ENCODE measurements around the gene SLC40A1.
"Not testable (repeated sequence)": the region's sequence is repeated elsewhere in the genome, so short reads cannot be mapped to it uniquely, and the experiment has no call there.

The SLC40A1 gene, protein sequence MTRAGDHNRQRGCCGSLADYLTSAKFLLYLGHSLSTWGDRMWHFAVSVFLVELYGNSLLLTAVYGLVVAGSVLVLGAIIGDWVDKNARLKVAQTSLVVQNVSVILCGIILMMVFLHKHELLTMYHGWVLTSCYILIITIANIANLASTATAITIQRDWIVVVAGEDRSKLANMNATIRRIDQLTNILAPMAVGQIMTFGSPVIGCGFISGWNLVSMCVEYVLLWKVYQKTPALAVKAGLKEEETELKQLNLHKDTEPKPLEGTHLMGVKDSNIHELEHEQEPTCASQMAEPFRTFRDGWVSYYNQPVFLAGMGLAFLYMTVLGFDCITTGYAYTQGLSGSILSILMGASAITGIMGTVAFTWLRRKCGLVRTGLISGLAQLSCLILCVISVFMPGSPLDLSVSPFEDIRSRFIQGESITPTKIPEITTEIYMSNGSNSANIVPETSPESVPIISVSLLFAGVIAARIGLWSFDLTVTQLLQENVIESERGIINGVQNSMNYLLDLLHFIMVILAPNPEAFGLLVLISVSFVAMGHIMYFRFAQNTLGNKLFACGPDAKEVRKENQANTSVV

DNA sequence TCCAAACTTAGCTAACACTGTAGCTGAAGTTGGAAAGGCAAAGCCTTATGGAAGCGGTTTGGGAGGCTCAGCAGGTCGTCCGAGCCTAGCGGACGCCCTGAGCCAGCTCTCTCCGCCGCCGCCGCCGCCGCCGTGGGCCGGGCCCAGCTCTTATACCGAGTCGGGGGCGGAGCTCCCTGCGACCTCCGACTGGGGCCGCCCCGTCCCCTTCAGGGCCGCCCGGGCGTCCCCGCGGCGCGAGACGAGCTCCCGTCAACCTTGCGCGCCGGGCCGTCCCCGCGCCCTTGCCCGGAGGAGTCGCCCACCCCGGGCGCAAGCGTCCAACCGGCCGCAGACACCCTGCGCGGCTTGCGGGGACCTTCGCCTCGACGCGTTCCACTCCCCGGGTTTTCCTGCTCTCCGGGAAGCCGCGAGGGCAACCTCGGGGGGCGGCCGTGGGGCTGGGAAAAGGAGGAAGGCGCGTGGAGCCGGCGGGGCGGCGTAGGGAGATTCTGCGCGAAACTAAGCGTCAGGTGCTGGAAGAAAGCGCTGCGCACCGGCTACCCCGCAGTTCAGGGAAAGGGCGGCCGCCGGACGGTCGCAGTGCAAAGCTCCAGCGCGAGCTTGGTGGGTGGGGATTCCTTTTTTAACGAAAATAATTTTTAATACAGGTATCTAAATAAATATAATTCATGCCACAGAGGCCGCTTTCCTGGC is at the start of gene SLC40A1:
Gene SLC40A1, minus strand, starts transcription at position 129 of the 696 bp plus-strand sequence. CDS start 326 bp downstream, outside the sequence.
- DNase-seq = peak; percentile 91

DNA sequence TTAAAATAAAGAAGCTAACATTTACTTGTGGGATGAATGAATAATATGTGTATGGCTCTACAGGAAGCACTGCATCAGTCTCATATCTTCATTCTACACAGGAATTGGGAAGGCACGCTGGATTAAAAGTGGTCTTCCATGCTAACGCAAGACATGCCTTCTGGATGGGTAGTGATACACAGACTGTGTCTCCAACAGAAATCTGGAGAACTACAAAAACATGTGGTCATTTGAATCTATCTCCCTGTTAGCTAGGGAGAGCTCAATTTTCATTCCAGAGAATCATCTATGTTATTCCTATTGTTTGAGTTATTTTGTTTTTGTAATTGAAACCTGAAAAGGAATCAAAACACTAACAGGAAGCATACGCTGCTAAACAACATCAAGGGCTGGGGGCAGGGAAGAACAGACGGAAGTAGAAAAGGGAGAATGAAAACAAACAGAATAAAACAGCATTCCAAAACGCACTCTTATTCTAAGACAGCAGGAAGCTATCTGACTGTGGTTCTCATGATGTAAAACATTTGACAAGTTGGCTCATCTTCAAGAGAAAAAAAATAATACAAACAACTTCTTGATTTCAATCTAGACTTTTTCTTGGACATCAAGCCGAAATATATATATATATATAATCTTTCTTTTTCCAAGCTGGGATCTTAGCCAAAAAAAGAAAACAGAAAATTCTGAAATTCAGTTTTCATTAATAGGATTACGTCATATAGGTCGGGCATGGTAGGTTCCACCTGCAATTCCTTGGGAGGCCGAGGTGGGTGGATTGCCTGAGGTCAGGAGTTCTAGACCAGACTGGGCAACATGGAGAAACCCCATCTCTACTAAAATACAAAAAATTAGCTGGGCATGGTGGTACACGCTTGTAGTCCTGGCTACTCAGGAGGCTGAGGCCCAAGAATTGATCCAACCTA is 49.2 kb upstream of the SLC40A1 start:
- no peak for DNase-seq

DNA sequence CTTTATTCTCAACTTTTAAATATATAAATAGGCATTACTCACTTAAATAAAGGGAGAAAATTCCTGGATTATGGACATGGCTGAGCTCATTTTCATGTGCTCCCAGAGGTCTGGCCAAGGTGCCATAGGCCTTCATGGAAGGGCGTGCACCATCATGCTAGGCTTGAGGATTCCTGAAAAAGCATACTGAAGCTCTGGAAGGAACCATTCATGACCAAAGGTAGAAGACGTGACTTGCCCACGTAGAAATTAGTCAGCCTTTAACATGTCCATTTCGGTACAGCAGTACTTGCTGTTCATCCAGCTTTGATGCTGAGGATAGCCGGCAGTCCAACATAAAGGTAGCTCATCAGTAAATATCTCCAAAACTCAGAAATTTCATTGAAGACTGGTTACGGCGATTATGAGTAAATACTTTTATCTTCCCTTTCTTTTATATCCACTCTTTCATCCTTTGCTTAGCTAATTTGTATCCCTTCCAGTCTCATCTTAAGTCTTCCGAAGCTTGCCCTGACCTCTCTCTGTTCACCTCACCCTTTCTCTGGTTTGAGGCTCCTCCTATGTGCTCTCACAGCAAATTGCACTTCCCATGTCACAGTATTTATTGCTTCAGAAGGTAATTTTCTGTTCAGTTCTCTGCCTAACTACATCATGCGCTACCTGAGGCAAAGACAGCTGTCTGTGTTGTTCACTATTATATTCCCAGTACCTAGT is 48.4 kb upstream of the SLC40A1 start:
- no peak for DNase-seq

DNA sequence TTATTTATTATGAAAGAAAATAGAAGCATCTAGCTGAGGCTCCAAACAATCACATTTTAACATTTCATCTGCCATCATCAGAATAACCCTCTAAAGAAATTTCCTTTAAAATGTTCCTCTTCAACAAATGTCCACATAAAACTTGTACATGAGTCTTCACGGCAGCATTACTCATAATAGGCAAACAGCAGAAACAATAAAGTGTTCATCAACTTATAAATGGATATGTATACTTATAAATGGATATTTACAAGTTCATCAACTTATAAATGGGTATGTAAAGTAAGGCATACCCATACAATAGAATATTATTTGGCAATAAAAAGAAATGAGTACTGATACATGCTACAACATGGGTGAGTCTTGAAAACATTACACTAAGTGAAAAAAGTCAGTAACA is 47.2 kb upstream of the SLC40A1 start:
- no peak for DNase-seq

DNA sequence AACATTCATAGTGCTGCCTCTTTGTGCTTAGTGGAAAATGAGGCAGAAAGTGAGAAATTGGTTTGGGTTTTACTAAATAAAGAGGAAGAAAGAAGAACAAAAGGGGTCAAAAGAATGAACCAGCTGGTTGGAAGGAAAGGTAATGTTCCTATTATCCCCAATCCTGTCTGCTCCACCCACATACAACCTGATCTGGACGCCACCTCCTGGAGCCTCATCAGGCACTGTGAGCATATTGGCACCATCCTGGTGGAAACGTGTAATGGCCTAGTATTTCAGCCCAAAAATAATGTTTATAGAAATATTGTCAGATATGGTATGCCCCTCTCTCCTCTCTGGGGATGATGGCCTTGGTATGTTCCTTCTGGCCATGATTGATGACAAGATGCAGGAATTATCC is 45.0 kb upstream of the SLC40A1 start:
- DNase-seq = no peak

DNA sequence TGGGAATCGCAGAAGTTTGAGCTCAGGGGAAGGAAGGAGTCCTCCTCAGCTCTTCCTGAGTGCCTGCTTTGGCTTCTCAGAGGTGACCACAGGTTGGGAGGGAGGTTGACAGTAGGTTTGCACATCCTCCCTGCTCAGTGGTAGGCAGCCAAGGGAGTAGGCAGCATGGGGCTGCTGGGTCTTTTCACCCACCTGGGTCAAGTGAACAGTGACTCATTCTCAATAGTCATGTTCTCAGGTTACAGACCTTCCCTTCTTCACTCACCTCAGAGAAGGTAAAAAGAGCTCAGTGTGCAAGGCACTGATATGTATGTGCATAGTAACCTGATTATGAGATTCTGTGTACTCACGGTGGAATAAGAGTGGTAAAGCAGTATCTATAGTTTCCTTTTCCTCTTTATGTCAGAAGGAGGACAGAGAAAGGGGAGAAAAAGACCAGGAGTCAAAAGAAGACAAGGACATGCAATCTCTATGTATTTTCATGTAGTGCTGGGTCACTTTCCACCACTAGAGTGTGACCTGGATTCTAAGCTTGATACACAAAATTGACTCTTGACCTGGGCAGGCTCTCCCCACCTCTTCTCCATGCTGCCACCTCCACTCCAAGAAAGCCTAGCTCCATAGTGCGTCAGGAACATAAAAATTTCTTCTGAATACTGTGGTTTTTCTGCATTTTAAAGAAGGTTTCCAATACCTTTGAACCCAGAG is 44.2 kb upstream of the SLC40A1 start:
- no peak for DNase-seq

DNA sequence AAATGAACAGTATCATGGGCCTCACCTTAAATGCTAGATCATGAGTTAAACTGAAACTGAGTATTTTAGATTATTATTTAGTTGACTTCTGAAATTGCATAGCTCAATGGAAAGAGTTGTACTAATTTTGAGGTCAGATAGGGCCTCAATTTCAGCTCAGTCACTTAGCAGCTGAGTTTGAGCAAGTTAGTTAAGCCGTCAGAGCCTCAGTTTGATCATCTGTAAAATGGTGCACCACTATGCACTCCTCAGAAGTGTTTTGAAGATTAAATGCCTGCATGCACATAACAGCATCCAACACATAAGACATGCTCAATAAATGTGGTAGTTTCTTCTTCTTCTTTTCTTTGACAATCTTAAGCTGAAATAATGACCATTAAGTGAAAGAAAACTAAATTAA is 42.5 kb upstream of the SLC40A1 start:
- DNase-seq = no peak

DNA sequence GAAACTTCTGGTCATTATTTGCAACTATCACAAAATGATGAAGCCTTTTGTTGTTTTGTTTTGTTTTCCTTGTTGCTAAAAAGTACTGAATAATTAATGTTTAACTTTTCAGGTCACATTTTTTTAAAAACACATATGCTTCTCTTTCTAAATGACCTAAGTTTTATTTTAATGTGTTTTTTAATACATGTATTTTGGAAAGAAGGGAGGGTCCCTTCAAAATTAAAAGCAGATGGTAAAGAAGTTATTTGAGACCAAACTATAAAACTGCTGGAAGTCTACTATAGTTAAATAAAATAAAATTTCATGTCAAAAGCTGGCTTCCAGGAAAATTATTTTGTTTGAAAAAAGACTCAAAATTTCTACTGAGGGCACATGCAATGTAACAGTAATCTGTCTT is 41.2 kb upstream of the SLC40A1 start:
- DNase-seq = no peak

DNA sequence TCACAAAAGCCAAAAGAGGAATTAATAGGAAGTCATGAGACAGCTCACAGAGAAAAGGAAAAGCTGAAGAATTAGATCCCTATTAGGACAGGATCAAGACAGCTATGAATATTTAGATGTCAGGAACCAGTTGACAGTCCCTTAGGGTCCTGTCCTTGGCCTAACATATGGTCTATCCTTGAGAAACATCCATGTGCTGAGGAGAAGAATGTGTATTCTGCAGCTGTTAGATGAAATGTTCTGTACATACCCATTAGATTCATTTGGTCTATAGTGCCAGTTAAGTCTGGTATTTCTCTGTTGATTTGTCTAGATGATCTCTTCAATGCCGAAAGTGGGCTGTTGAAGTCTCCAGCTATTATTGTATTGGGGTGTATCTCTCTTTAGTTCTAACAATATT is 37.6 kb upstream of the SLC40A1 start:
- DNase-seq = no peak

DNA sequence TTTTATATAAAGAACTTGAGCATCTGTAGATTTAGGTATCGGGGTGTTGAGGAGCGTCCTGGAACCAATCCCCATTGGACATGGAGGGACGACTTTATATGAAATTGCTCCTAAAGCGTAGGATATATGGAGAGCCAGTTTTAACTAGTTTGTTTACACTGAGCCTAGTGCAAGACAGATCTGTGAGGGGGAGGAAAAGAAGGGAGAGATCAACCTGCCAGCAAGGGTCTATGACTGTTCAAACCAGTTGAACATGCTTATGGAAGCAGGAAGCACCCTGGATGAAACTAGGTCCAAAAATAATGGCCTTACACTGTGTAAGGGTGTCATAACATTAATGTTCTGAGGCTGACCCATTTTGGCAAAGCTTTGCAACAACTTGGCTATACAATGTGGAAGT is 34.0 kb upstream of the SLC40A1 start:
- DNase-seq = no peak

DNA sequence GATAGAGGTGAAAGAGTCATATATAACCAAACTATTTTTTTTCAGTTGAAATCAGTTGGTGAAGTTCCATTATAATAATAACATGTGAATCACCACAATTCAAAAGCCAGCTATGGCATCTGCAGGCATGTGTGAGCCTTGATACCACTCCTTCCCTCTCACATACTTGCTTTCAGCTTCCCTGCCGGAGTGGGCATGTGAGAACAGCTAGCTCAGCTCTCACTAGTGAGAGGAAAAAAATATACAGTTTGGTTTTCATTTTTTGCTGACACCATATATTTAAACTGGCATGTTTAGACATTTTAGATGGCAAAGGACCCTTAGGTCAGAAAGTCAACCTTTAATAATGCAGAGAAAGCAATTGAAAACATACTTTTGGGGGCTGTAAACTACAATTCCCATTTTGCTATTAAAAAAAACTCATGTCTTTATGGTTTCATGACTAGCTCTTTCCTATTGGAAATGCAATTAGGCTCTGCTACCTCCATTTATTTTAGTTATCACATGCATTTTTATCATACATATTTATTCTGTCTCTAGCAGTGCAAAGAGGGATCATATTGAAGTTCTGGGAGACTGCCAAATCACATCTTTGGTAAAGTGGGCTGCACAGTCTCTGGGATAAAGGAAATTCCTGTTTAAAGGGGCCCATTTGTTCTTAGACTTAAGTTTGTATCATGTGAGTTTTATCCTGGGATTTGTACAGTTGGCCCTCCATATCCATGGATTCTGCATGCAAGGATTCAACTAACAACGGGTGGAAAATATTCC is 33.2 kb upstream of the SLC40A1 start:
- no peak for DNase-seq

DNA sequence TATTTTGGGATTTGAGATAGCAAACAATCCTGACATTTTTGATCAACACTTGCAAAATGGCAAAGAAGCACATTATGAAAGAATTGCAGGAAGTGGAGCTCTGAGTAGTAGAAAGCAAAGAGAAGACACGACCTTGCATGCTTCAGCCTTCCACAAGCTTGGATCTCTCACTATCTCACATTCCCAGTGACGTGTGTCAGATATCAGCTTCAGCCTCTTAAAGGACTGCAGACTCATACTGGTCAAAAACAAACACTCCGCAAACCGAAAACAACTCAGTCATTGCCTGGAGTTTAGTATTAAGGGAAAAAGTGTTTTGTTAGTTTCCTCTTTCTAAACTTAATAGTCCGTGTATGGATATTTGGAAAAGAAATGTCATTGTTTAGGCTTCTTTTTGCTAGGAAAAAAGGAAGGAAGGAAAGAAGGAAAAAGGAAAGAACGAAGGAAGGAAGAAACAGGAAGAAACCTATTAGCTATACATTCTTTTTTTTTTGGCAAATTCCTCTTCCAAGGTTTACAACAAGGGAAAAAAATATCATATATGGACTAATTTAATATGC is 32.6 kb upstream of the SLC40A1 start:
- no peak for DNase-seq

DNA sequence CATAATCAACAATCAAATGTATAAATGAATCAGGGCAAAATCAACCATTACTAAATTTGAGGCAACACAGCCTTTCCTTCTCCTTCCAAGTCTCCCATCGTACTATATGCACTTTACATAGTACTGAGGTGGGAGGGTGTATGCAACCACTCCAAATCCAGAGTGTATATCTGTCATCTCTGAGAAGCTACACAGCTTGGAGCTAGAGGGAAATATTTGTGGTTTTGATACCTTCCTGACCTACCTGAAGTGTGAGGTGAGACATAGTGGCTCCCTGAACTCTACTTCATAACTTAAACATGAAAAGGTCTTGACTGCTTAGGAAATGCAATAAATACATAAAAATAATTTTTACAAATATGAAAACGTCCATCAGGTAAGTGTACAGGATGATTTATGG is 30.1 kb upstream of the SLC40A1 start:
- no peak for DNase-seq

DNA sequence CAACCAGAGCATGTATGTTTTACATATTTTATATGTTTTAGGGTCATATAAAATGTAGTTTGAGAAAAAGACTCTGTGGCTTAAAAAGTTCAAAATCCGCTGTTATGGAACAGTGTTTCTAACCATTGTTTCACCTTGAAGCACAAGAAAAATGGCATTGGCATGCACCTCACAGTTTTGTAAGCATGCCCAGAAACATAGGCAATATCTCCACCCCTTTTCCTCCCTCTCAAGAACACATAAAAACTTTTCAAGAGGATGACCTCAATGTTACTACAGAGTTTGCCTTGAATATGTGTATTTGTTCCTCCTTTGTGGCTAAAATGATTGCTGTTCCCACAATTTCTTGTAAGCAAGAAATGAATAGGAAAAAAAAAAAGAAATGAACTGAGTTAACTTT is 29.3 kb upstream of the SLC40A1 start:
- DNase-seq = no peak

DNA sequence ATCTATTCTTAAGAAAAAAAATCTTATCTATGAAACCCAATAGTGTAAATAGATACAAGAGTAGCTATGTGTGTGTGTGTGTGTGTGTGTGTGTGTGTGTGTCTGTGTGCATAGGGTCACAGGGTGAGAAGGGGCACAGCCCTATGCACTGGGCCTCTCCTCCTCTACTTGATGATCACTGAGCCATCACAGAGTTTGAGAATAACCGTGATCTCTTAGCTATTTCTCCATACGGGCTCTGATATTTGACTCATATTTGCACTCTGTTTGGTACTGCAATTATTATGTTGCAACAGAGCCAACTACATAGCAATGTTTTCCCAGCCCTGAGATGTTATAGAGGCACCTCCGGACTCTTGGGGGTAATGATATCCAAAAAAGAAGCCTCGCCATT is 28.8 kb upstream of the SLC40A1 start:
- DNase-seq = no peak

DNA sequence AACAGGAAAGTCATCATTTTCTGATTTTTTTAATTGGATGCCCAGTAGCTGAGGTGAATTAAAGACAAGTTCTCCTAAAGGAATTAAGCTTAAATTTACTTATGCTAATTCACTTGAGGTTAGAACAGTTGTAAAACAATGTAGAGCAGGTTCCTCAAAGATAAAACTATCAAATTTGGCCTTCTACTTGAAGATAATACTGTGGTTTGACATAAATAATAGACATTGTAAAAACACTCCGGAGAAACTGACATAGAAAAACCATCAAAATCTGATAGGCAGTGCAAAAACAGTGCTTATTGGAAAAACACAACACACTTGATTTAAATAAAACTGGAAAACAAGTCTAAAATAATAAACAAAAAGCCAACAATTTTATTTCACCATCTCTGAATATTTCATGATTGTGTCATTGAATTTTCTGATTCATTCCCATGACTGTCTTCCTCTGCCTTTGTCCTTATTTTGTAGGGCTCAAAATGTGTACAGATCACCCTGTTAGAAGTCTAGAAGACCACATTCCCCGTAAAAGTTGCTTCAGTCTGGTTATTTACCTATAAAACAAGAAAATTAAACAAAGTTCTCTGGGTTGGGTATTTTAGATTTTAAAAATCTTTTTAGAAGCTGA is 28.3 kb upstream of the SLC40A1 start:
- no peak for DNase-seq

DNA sequence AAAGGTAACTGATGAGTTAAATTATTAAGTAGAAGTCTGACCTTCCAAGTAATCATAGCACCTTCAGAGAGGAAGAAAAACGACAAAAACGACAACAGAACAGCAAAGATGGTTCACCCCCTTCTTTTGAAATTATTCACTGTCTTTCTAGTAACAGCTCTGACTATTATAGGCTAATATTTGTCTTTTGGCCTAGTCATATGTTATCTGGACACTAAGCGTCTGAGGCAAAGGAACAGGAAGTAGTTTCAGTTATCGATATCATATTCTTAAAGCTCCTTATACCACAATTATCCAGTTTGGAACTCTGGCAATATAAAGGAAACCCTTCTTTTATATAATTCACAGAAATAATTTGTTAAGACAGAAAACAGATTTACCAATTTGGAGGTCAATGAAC is 27.6 kb upstream of the SLC40A1 start:
- no peak for DNase-seq

DNA sequence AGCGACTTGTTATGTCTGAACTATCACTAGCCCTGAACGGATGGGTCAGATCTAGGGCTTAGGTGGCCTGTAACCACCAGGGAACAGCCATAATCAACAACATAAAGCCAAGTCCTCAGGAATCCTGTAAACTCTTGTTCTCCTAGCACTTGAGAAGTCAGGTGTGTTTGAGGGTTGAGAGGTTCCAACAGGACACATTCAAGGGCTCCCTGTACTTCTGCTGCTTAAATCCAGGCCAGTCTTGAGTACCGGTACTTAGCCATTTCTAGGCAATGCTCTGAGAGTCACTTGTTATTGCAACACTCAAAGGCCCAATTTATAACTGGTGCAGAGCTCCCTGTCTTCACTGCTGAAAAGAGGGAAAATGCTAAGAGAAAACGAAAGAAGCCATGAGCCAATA is 21.6 kb upstream of the SLC40A1 start:
- DNase-seq = no peak

DNA sequence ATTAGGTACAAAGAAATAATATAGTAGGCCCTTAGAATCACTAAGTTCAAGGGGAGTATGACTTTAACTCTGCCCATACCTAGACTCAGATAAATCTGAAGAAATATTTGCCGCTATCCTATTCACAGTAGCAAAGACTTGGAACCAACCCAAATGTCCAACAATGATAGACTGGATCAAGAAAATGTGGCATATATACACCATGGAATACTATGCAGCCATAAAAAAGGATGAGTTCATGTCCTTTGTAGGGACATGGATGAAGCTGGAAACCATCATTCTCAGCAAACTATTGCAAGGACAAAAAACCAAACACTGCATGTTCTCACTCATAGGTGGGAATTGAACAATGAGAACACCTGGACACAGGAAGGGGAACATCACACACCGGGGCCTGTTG is 21.1 kb upstream of the SLC40A1 start:
- DNase-seq = not testable (repeated sequence)

DNA sequence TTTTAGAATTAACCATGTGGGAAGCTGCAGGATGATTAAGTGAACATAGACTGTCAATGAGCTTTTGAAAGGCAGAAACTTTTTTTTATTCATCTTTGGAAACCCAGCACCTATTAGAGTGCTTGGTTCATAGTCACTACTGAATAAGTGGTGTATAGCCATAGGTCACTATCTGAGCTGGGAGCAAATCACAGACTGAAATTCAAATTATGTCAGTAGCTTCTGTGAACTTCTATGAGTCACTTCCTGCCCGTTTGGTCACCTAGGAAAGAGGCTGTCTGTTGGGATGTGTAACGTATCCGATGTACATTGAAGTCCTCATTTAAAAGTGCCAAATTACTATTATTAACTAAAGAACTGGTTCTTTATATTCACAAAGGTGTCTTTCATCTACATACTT is 20.5 kb upstream of the SLC40A1 start:
- DNase-seq = no peak
